GM10248 (cell line): ENCODE measurements around the gene IL1RL2.

Experiments
- CTCF ChIA-PET: fragments of 300-600 bp; sonication (Branson Sonifier 250); formaldehyde crosslinking; extraction: SDS; loops from one replicate; lab custom pipeline; 2021; ENCODE audit warnings: antibody characterized with exemption; lab: Yijun Ruan, JAX
- POLR2A ChIA-PET: fragments of 350-650 bp; sonication (Branson Sonifier 250); formaldehyde crosslinking; extraction: SDS; loops from one replicate; lab custom pipeline; 2020; ENCODE audit warnings: antibody characterized with exemption; lab: Yijun Ruan, JAX
- DNase-seq: peaks from one replicate; pipeline ENCODE4 v3.0.0; 2012; ENCODE audit errors: extremely low spot score
- TF ChIP-seq, protein P1 (sequence below): IDR thresholded peaks from 2 replicates; pipeline ENCODE4 v1.5.1; 2012; ENCODE audit warnings: mild to moderate bottlenecking, low read depth; ENCODE audit errors: extremely low read depth, missing control alignments, control extremely low read depth

IL1RL2 gene

DNA sequence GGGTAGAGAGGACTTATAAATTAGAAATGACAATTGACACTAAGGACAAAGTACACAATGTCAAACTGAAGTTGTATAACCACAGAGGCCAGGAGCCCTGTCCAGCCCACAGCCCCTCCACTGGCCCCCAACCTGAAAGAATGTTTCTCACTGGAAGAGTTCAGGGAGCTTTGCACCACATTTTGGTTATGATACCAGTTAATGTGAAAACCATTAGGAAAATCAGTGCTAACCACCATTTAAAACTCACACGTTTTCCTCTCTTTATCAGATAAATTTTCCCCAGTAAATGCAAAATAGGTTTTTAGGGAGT lies 6.2 kb upstream of the IL1RL2 start:
- ChIA-PET POLR2A (no interaction called here), CTCF (interaction anchor here (1.0 kb wide), 1 partner anchor 61 kb away, joined by 3 read pairs; no protein-coding TSS in a partner anchor)
- TF ChIP-seq, protein P1, sequence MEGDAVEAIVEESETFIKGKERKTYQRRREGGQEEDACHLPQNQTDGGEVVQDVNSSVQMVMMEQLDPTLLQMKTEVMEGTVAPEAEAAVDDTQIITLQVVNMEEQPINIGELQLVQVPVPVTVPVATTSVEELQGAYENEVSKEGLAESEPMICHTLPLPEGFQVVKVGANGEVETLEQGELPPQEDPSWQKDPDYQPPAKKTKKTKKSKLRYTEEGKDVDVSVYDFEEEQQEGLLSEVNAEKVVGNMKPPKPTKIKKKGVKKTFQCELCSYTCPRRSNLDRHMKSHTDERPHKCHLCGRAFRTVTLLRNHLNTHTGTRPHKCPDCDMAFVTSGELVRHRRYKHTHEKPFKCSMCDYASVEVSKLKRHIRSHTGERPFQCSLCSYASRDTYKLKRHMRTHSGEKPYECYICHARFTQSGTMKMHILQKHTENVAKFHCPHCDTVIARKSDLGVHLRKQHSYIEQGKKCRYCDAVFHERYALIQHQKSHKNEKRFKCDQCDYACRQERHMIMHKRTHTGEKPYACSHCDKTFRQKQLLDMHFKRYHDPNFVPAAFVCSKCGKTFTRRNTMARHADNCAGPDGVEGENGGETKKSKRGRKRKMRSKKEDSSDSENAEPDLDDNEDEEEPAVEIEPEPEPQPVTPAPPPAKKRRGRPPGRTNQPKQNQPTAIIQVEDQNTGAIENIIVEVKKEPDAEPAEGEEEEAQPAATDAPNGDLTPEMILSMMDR, result no peak
- DNase-seq, result no peak

DNA sequence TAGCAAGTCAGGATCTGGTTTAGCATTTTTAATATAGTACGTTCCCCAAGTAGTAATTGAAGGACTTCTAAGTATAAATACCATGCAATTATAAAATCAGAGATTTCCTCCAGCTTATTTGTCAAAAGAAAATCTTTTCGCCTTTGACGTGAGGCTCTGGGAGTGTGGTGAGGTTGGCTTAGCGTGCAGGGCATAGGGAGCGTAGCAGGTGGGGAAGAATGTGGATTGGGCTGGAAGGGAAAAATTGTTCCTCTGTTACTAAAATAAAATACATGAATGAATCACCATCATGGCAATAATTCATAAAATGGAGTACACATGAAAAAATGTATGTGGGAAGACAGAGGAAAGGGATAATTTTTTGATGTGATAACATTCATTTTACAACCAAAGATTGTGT lies 5.4 kb upstream of the IL1RL2 start:
- DNase-seq, result no peak
- TF ChIP-seq, protein P1, result no peak
- POLR2A ChIA-PET, result no interaction called here
- CTCF ChIA-PET, result interaction anchor here (0.8 kb wide), 1 partner anchor 59 kb away, joined by 3 read pairs; no protein-coding TSS in a partner anchor

DNA sequence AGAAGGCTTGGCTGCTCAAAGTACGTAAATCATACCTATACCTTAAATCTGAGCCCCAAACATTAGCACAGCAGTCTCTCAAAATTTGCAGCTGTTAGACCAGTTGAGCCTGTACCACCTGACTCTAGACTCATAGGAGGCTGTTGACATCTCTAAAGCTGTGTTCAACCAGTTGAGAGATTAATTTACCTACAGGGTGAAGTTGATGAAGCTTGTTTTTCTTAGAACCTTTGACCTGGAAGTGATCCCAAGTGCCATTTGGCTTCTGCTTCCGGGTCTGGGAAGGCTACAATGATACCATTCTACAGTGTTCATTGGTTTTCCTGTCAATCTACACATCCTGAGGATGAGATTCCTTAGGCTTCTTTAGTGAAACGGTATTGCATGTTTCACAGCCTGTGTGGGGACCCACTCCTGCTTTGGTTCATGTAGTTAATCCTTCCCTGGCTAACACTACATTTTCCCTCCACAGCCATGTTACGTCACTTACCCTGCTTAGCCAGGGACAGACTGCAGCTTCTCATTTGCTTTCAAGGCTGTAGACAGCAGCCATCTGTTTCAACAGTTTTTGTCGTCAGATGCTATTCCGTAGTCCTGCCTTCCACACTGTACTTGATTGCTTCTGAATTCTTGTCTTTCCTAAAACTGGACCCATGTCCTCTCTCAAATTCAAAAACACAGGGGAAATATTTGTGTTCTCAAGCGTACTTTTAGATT lies 4.7 kb upstream of the IL1RL2 start:
- DNase-seq, result no peak
- POLR2A ChIA-PET, result no interaction called here
- CTCF ChIA-PET, result interaction anchor here (0.8 kb wide), 1 partner anchor 58 kb away, joined by 3 read pairs; no protein-coding TSS in a partner anchor
- TF ChIP-seq, protein P1, result no peak

DNA sequence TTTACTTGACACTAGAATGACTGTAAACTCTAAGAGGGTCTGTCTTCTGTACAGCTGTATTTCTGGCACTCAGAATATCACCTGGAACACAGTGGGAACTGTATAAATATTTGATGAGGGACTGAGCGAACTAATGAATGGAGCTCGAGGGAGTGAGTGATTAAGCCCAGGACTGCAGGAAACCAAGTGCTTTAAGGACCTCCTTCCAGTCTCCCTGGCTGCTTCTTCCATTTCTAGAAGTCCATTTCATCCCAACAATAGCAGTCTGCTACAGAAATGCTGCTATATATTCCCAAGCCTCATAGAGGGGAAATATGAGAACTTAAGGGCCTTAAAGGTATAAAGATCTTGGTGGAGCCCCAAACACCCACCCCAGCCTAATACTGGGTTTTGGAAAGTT lies 2.8 kb upstream of the IL1RL2 start:
- CTCF ChIA-PET, result interaction anchor here (1.0 to 1.5 kb wide), 2 partner anchors 28 to 56 kb away, joined by 3 to 5 read pairs; no protein-coding TSS in a partner anchor
- DNase-seq, result no peak
- TF ChIP-seq, protein P1, result no peak
- POLR2A ChIA-PET, result no interaction called here

DNA sequence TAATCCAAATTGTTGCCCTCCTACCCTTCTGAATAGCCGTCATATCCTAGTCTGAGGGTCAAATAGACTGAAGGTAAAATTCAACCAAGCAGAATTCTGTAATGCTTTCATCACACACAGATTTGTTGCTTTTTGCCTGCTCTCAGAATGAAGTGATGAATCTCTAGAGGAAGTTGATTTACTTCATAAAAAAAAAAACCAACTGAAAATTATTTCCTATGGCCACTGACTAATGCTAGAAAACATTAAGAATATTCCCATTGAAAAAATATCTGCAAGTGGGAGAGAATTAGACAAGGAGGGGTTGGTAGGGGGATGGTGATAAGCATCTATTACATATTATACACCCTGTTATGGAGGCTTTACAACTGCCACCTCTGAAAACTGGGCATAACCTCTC lies 2.3 kb upstream of the IL1RL2 start:
- ChIA-PET POLR2A (no interaction called here), CTCF (interaction anchor here (2.4 kb wide), 1 partner anchor 57 kb away, joined by 5 read pairs; no protein-coding TSS in a partner anchor)
- TF ChIP-seq, protein P1, result no peak
- DNase-seq, result no peak

DNA sequence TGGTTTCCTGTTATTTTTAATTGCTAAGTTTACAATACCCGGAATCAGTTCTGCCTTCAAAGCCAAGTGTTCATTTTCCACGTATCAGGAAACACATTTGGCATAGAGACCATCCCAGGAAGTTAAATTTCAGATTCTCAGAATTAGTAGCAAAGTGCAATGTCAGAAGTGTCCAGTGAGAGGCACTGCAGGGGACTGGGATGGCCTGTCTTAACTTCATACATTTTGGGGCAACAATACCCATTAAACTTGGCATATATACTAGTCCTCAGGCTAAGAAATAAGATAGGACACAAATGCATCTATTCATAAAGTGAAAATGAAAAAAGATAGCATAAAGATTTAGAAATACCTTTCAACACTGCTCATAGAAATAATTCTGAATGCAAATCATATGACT lies 1.5 kb upstream of the IL1RL2 start:
- POLR2A ChIA-PET, result no interaction called here
- CTCF ChIA-PET, result interaction anchor here (2.4 kb wide), 1 partner anchor 56 kb away, joined by 5 read pairs; no protein-coding TSS in a partner anchor
- no peak for DNase-seq
- TF ChIP-seq, protein P1, result no peak
